Breast epithelium (tissue), 3 donors: ENCODE measurements around the gene ZNF385A.

Experiments
- CTCF ChIP-seq, 3 donors: fragments of 450-650 bp; IDR thresholded peaks; one replicate each; pipeline ENCODE4 v1.5.1; 2016 to 2017; ENCODE audit warnings: antibody characterized with exemption in 3 of 3, mild to moderate bottlenecking in 3 of 3, moderate library complexity in 3 of 3
- POLR2AphosphoS5 ChIP-seq, 3 donors: sonication (generic); formaldehyde crosslinking; IDR thresholded peaks; one replicate each; pipeline ENCODE4 v1.6.1; 2017; ENCODE audit warnings: antibody characterized with exemption in 3 of 3

GRCh38 chr12:54419088-54419887, 34.8 kb upstream of the ZNF385A start, which contains the start of gene ITGA5:
- peak; percentile 54 to 65 (median 60) for TF ChIP-seq POLR2AphosphoS5 (IDR thresholded peaks at IDR 0.05)
- TF ChIP-seq CTCF (IDR thresholded peaks at IDR 0.05) = no peak
